Lower leg skin (tissue), 4 donors: ENCODE data around the gene PROM1. TPM values are rescaled to one million over a fixed set of nuclear protein-coding genes. Genes with fewer than 3 reads are reported as not detected.

Experiments used
- DNase-seq, 2 donors: peaks; one replicate each; pipeline ENCODE4 v3.0.0-alpha.2; 2019; ENCODE audit warnings: low spot score in 2 of 2
- H3K4me3 ChIP-seq: fragments of 200-600 bp; sonication (generic); 2 replicates; pipeline ENCODE4 v1.5.1; 2017; ENCODE audit warnings: mild to moderate bottlenecking, low read depth; ENCODE audit not compliant: poor library complexity, severe bottlenecking
- POLR2A ChIP-seq, 2 donors: fragments of 450-650 bp; IDR thresholded peaks; one replicate each; pipeline ENCODE4 v1.6.1; 2016 to 2017; ENCODE audit warnings: antibody characterized with exemption in 2 of 2, mild to moderate bottlenecking in 1 of 2, moderate library complexity in 1 of 2
- WGBS, 2 donors: methylation state at CpG; one replicate each; pipeline ENCODE4 v1.1.5; 2018; 5-methylcytosine and 5-hydroxymethylcytosine counted together
- intact Hi-C: fragments of 100-400 bp; cut with DNase I; formaldehyde crosslinking; loops from one replicate; pipeline ENCODE4 v1.15.0; 2023; ENCODE audit warnings: low total_unique reads
- total RNA-seq, 4 donors: library from RNA; depleted of rRNA; stranded (reverse); fragments of >200 nt; gene quantifications; one replicate each; pipeline ENCODE4 v1.1.0, GENCODE V29; 2016
- TF ChIP-seq, protein P1 (sequence below), 3 donors: fragments of 450-650 bp; IDR thresholded peaks; one replicate each; pipeline ENCODE4 v1.5.1; 2016; ENCODE audit warnings: antibody characterized with exemption in 3 of 3, mild to moderate bottlenecking in 3 of 3, moderate library complexity in 2 of 3

Gene PROM1
- total RNA-seq, 4 donors from 2014 or later: 1.3 to 7.6 (median 2.9) TPM

- WGBS, 2 donors: 48 to 53% methylated on average over 4 of the region's 4 CpGs
- TF ChIP-seq, protein P1, sequence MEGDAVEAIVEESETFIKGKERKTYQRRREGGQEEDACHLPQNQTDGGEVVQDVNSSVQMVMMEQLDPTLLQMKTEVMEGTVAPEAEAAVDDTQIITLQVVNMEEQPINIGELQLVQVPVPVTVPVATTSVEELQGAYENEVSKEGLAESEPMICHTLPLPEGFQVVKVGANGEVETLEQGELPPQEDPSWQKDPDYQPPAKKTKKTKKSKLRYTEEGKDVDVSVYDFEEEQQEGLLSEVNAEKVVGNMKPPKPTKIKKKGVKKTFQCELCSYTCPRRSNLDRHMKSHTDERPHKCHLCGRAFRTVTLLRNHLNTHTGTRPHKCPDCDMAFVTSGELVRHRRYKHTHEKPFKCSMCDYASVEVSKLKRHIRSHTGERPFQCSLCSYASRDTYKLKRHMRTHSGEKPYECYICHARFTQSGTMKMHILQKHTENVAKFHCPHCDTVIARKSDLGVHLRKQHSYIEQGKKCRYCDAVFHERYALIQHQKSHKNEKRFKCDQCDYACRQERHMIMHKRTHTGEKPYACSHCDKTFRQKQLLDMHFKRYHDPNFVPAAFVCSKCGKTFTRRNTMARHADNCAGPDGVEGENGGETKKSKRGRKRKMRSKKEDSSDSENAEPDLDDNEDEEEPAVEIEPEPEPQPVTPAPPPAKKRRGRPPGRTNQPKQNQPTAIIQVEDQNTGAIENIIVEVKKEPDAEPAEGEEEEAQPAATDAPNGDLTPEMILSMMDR (IDR thresholded peaks at IDR 0.05): no peak
- TF ChIP-seq POLR2A (IDR thresholded peaks at IDR 0.05): no peak
- intact Hi-C loops: no loop called here
- no peak overlapping the region for H3K4me3 ChIP-seq
- no peak for DNase-seq
These were observed 165.2 kb downstream of the PROM1 start for GRCh38 chr4:15918484-15919129.

Other genes with a start within 250 kb of the PROM1 start
- 100 to 1,000 TPM in 2 of 4 donors, 10 to 100 TPM in 2; 42.3 to 141 (median 78.5) TPM for gene FGFBP1, start 145.3 kb downstream of the PROM1 start, total RNA-seq
- gene FGFBP2, start 120.8 kb downstream of the PROM1 start, total RNA-seq: 10 to 100 TPM in 2 of 4 donors, 1 to 10 TPM in 2; 2.3 to 29.0 (median 8.3) TPM
- 10 to 100 TPM; 10.5 to 31.0 (median 18.7) TPM for gene TAPT1, start 142.4 kb upstream of the PROM1 start, total RNA-seq